HepG2 (cell line): ENCODE measurements around the gene SLC35F6. TPM values are rescaled to one million over a fixed set of nuclear protein-coding genes. Genes with fewer than 3 reads are reported as not detected.

ENCODE experiments used
- E2F1 ChIP-seq: sonication (generic); formaldehyde crosslinking; IDR thresholded peaks from 2 replicates; pipeline ENCODE4 v1.5.0; 2020; ENCODE audit warnings: missing genetic modification reagents
- HNRNPLL ChIP-seq: fragments of 200-400 bp; formaldehyde crosslinking; IDR thresholded peaks from 2 replicates; pipeline ENCODE4 v1.6.1; 2017; ENCODE audit warnings: mild to moderate bottlenecking, low read depth, low read length; ENCODE audit not compliant: poor library complexity, severe bottlenecking
- NR0B2 ChIP-seq: sonication (generic); formaldehyde crosslinking; IDR thresholded peaks from 2 replicates; pipeline ENCODE4 v1.4.0; 2020; ENCODE audit warnings: mild to moderate bottlenecking, missing genetic modification reagents
- NR2F2 ChIP-seq: IDR thresholded peaks from 2 replicates; pipeline ENCODE4 v1.6.1; 2012; ENCODE audit warnings: low read depth, inconsistent platforms, borderline replicate concordance
- NRL ChIP-seq: sonication (generic); formaldehyde crosslinking; IDR thresholded peaks from 2 replicates; pipeline ENCODE4 v1.5.0; 2020; ENCODE audit warnings: missing genetic modification reagents, mild to moderate bottlenecking, moderate library complexity, borderline replicate concordance
- PRMT3 ChIP-seq: sonication (generic); formaldehyde crosslinking; IDR thresholded peaks from 2 replicates; pipeline ENCODE4 v1.8.1; 2022; ENCODE audit warnings: low read depth, mild to moderate bottlenecking, moderate library complexity, missing genetic modification reagents, borderline replicate concordance
- REST ChIP-seq, 2 experiments: IDR thresholded peaks; 2 replicates each; pipeline ENCODE4 v1.6.1; 2011 to 2012; ENCODE audit warnings: low read length in 2 of 2, borderline replicate concordance in 1 of 2, low read depth in 1 of 2, mild to moderate bottlenecking in 1 of 2, moderate library complexity in 1 of 2
- RORA ChIP-seq: sonication (generic); formaldehyde crosslinking; IDR thresholded peaks from 2 replicates; pipeline ENCODE4 v1.5.0; 2020; ENCODE audit warnings: mild to moderate bottlenecking, missing genetic modification reagents, moderate library complexity
- SIX4 ChIP-seq: sonication (generic); formaldehyde crosslinking; IDR thresholded peaks from 2 replicates; pipeline ENCODE4 v1.4.0; 2020; ENCODE audit warnings: missing genetic modification reagents
- SMAD1 ChIP-seq: sonication (generic); formaldehyde crosslinking; IDR thresholded peaks from 2 replicates; pipeline ENCODE4 v1.4.0; 2020; ENCODE audit warnings: missing genetic modification reagents, low read depth, mild to moderate bottlenecking, borderline replicate concordance
- U2AF2 ChIP-seq: fragments of 200-400 bp; formaldehyde crosslinking; IDR thresholded peaks from 2 replicates; pipeline ENCODE4 v1.6.1; 2017; ENCODE audit warnings: low read depth, mild to moderate bottlenecking, low read length
- WIZ ChIP-seq: sonication (generic); formaldehyde crosslinking; IDR thresholded peaks from 2 replicates; pipeline ENCODE4 v1.5.1; 2020; ENCODE audit warnings: mild to moderate bottlenecking, missing genetic modification reagents
- YEATS2 ChIP-seq: sonication (generic); formaldehyde crosslinking; IDR thresholded peaks from 2 replicates; pipeline ENCODE4 v1.4.0; 2020; ENCODE audit warnings: missing genetic modification reagents, borderline replicate concordance
- ZBTB20 ChIP-seq: sonication (generic); formaldehyde crosslinking; IDR thresholded peaks from 2 replicates; pipeline ENCODE4 v1.8.1; 2023; ENCODE audit warnings: missing genetic modification reagents, low read depth, mild to moderate bottlenecking, borderline replicate concordance
- ZNF10 ChIP-seq: sonication (generic); formaldehyde crosslinking; IDR thresholded peaks from 2 replicates; pipeline ENCODE4 v1.4.0; 2020; ENCODE audit warnings: mild to moderate bottlenecking, low read depth, missing genetic modification reagents, borderline replicate concordance
- ZNF335 ChIP-seq: sonication (generic); formaldehyde crosslinking; IDR thresholded peaks from 2 replicates; pipeline ENCODE4 v1.4.0; 2020; ENCODE audit warnings: missing genetic modification reagents
- ZNF44 ChIP-seq: sonication (generic); formaldehyde crosslinking; IDR thresholded peaks from 2 replicates; pipeline ENCODE4 v1.5.1; 2020; ENCODE audit warnings: mild to moderate bottlenecking, missing genetic modification reagents
- polyA plus RNA-seq, 8 experiments: library from polyadenylated mRNA; depleted of rRNA in 3 of 8; stranded (reverse) in 7 of 8; unstranded in 1 of 8; fragments of >200 nt; fragmentation: Illumina TruSeq in 4 of 8; extraction: Trizol in 4 of 8; gene quantifications; 2 replicates each; pipeline versions ENCODE4 v1.2.1 to v1.2.3, GENCODE V29; 2011 to 2016; ENCODE audit warnings: low read depth in 4 of 8, missing spikeins in 1 of 8, mixed read lengths in 1 of 8; ENCODE audit not compliant: insufficient read depth in 1 of 8
- total RNA-seq, 5 experiments: library from RNA; depleted of rRNA; stranded (reverse); fragments of >200 nt; fragmentation: Illumina TruSeq; extraction: Trizol; gene quantifications; 2 replicates each; pipeline ENCODE4 v1.2.3, GENCODE V29; 2016; ENCODE audit warnings: low read depth in 1 of 5
- TF ChIP-seq, protein P1 (sequence below), 2 experiments: sonication (generic) in 1 of 2; formaldehyde crosslinking in 1 of 2; IDR thresholded peaks; 2 replicates each; pipeline versions ENCODE4 v1.4.0 to v1.6.1; 2016 to 2020; ENCODE audit warnings: borderline replicate concordance in 1 of 2, low read depth in 1 of 2, mild to moderate bottlenecking in 1 of 2, missing genetic modification reagents in 1 of 2

SLC35F6 gene
- total and polyA plus RNA-seq, 2 of the 13 experiments (the other 11 are each of a cell fraction or from before 2014, with no cell fraction given) = 15.2 to 21.2 TPM

- TF ChIP-seq E2F1 (CRISPR knock-in tag) (no peak), WIZ (CRISPR knock-in tag) (no peak), SIX4 (CRISPR knock-in tag) (no peak), RORA (CRISPR knock-in tag) (no peak), NR0B2 (CRISPR knock-in tag) (no peak), HNRNPLL (no peak), NRL (CRISPR knock-in tag) (no peak), PRMT3 (no peak), REST (IDR thresholded peaks at IDR 0.05; ENCODE audit: borderline replicate concordance in 1 of 2, low read depth in 1 of 2, low read length in 2 of 2) (no peak), ZNF335 (CRISPR knock-in tag) (peak; percentile 81; the same call in 1 of the 2 replicates), ZNF10 (no peak), SMAD1 (CRISPR knock-in tag) (no peak), YEATS2 (CRISPR knock-in tag) (peak; percentile 68; the same call in 1 of the 2 replicates), U2AF2 (no peak), ZNF44 (CRISPR knock-in tag) (no peak), NR2F2 (no peak), ZBTB20 (CRISPR knock-in tag) (peak; percentile 50; the same call in 1 of the 2 replicates)
- TF ChIP-seq, protein P1, sequence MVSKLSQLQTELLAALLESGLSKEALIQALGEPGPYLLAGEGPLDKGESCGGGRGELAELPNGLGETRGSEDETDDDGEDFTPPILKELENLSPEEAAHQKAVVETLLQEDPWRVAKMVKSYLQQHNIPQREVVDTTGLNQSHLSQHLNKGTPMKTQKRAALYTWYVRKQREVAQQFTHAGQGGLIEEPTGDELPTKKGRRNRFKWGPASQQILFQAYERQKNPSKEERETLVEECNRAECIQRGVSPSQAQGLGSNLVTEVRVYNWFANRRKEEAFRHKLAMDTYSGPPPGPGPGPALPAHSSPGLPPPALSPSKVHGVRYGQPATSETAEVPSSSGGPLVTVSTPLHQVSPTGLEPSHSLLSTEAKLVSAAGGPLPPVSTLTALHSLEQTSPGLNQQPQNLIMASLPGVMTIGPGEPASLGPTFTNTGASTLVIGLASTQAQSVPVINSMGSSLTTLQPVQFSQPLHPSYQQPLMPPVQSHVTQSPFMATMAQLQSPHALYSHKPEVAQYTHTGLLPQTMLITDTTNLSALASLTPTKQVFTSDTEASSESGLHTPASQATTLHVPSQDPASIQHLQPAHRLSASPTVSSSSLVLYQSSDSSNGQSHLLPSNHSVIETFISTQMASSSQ (IDR thresholded peaks at IDR 0.05; ENCODE audit: low read depth) = no peak
- TF ChIP-seq, protein P1 (CRISPR knock-in tag; IDR thresholded peaks at IDR 0.05; ENCODE audit: borderline replicate concordance) = no peak
These were observed 8.2 kb downstream of the SLC35F6 start (continued) for GRCh38 chr2:26772064-26773001.
